ENCODE data around the gene ZHX3. TPM values are rescaled to one million over a fixed set of nuclear protein-coding genes. Genes with fewer than 3 reads are reported as not detected.

Gene ZHX3
- total RNA-seq, 1 donor: 36.6 TPM

DNA sequence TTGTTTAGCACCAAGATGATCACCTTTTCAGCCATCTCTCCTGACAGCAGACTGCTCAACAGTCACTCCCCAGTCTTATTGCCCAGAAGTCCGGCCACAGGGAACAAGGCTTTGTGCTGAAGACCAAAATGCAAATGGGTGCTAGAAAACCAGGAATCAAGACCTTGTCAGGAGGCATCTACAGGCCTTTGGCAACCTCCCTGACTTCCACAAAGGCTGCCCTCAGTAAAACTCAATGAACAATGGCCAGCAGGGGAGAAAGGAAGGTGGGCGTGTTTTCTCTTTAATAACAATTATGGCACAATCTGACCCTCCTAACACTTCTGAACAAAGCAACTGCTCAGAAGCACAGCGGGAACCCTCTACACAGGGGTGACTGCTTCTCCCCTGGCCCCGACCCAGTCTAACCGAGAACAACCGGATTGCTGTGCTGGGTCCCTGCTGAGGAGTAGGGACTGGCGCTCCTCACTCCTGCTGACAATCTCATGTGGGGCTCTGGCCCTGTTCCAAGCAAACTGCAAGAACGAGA, 138.6 kb downstream of the ZHX3 start:
- H3K36me3 ChIP-seq (ENCODE audit: insufficient read depth, low read length): peaks cover 39% of the 10 kb centered on the region
- H2AFZ ChIP-seq (ENCODE audit: low read length): no peak overlapping the region
- no peak overlapping the region for H3K4me2 ChIP-seq (ENCODE audit: insufficient read depth, low read length)
- no peaks in the 10 kb centered on the region for H3K9me3 ChIP-seq (ENCODE audit: low read depth, low read length)
- DNase-seq (ENCODE audit: insufficient read length, low spot score, missing footprints): no peak
- H3K79me2 ChIP-seq (ENCODE audit: insufficient read depth, low read length): peaks cover 29% of the 10 kb centered on the region
- H3K4me3 ChIP-seq (ENCODE audit: insufficient read depth, low read length): no peak overlapping the region
- TF ChIP-seq, protein P1, sequence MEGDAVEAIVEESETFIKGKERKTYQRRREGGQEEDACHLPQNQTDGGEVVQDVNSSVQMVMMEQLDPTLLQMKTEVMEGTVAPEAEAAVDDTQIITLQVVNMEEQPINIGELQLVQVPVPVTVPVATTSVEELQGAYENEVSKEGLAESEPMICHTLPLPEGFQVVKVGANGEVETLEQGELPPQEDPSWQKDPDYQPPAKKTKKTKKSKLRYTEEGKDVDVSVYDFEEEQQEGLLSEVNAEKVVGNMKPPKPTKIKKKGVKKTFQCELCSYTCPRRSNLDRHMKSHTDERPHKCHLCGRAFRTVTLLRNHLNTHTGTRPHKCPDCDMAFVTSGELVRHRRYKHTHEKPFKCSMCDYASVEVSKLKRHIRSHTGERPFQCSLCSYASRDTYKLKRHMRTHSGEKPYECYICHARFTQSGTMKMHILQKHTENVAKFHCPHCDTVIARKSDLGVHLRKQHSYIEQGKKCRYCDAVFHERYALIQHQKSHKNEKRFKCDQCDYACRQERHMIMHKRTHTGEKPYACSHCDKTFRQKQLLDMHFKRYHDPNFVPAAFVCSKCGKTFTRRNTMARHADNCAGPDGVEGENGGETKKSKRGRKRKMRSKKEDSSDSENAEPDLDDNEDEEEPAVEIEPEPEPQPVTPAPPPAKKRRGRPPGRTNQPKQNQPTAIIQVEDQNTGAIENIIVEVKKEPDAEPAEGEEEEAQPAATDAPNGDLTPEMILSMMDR (IDR thresholded peaks at IDR 0.05; ENCODE audit: extremely low read depth, low read depth, low read length): no peak
- H3K27ac ChIP-seq (ENCODE audit: low read depth, low read length): peak overlapping the region; percentile 95
- H3K27me3 ChIP-seq (ENCODE audit: insufficient read depth, low read length): no peaks in the 10 kb centered on the region
- no peaks in the 10 kb centered on the region for H4K20me1 ChIP-seq (ENCODE audit: insufficient read depth, low read length)
- peaks cover 29% of the 10 kb centered on the region for H3K4me1 ChIP-seq (ENCODE audit: insufficient read depth, low read length)

DNA sequence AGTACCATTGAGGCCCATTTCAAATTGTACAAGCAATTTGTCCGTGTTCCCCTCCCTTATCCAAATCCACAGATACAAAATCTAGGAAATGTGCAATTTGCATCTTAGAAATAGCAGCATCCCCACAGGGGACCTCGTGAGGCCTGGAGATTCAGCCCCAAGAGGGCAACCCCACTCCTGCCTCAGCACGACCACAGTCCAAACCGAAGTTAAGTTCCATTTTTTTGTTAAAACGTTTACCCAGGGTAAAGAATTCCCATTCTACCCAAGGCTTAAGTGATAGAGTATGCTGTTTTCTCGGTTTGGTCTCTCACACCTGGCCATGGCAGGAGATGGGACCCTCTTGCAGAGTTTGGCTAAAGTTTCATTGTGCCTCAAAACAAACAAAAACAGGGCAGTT, 139.0 kb downstream of the ZHX3 start:
- Histone ChIP-seq H3K4me3 (ENCODE audit: insufficient read depth, low read length) (no peak overlapping the region), H2AFZ (ENCODE audit: low read length) (no peak overlapping the region), H3K4me1 (ENCODE audit: insufficient read depth, low read length) (peaks cover 29% of the 10 kb centered on the region), H3K79me2 (ENCODE audit: insufficient read depth, low read length) (peaks cover 29% of the 10 kb centered on the region), H3K4me2 (ENCODE audit: insufficient read depth, low read length) (peak overlapping the region; percentile 67), H3K27me3 (ENCODE audit: insufficient read depth, low read length) (no peaks in the 10 kb centered on the region), H3K36me3 (ENCODE audit: insufficient read depth, low read length) (peaks cover 39% of the 10 kb centered on the region), H4K20me1 (ENCODE audit: insufficient read depth, low read length) (no peaks in the 10 kb centered on the region), H3K9me3 (ENCODE audit: low read depth, low read length) (no peaks in the 10 kb centered on the region), H3K27ac (ENCODE audit: low read depth, low read length) (peak overlapping the region; percentile 95)
- peak; percentile 18 for DNase-seq (ENCODE audit: insufficient read length, low spot score, missing footprints)
- TF ChIP-seq, protein P1 (IDR thresholded peaks at IDR 0.05; ENCODE audit: extremely low read depth, low read depth, low read length): no peak

DNA sequence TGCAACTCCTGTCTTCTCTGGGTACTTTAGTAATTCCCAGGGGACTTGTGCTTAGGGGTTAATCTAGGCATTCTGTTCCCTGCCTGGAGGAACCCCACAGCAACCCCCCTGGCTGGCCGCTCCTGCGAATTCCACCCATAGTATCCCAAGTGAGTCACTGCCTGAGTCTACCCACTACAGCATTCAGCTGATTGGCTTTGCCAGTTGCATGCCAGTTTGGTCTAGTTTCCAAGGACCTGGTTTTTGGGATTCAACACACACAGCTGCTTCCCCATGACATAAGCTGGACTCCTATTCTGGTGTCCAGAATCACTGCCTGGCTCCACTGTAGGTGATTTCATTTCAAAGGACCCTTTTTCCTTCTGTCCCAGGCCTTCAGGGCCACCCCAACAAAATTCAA, 139.9 kb downstream of the ZHX3 start:
- Histone ChIP-seq H3K36me3 (ENCODE audit: insufficient read depth, low read length) (peaks cover 41% of the 10 kb centered on the region), H3K79me2 (ENCODE audit: insufficient read depth, low read length) (peaks cover 29% of the 10 kb centered on the region), H3K4me2 (ENCODE audit: insufficient read depth, low read length) (peak overlapping the region; percentile 67), H4K20me1 (ENCODE audit: insufficient read depth, low read length) (no peaks in the 10 kb centered on the region), H2AFZ (ENCODE audit: low read length) (no peak overlapping the region), H3K27ac (ENCODE audit: low read depth, low read length) (peak overlapping the region; percentile 95), H3K27me3 (ENCODE audit: insufficient read depth, low read length) (no peaks in the 10 kb centered on the region), H3K4me3 (ENCODE audit: insufficient read depth, low read length) (peak overlapping the region; percentile 42), H3K4me1 (ENCODE audit: insufficient read depth, low read length) (peaks cover 29% of the 10 kb centered on the region), H3K9me3 (ENCODE audit: low read depth, low read length) (no peaks in the 10 kb centered on the region)
- TF ChIP-seq, protein P1 (IDR thresholded peaks at IDR 0.05; ENCODE audit: extremely low read depth, low read depth, low read length): no peak
- DNase-seq (ENCODE audit: insufficient read length, low spot score, missing footprints): peak; percentile 98

DNA sequence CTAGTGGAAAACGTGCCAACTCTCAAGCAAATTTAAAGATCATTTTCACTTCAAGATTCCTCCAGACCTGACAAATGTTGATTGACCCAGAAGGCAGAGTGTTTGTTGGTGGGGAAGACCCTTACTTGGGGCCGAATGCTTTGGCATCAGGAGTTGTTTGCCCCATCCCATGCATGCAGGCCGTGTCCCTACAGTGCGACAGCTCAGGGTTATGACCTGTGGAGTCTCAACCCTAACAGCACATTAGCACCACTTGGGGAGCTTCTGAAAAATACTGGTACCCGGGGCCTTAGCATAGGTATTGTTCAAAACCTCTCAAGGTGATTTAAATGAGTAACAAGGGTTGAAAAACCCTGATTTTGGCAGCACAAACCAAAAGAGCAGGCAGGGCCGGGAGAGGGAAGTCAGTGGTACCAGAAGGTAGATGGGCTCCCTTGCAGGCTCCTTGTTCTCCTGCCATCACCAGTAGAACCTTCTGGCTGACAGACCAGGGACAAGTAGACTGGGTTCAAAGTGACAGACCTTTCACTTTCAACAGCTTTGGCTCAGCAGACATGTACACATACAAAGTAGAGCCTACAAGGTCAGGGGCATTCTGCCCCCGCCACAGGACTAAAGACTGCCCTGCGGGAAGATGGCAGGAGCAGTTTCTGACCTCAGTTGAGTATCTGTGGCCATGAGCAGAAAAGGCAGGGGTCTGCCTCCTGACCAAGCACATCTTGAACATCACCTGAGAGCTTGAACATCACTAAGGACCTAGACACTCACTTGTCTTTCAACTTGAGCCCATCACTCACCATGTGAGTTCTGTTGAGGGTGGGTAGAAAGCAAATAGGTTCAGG, 140.6 kb downstream of the ZHX3 start:
- Histone ChIP-seq H3K4me2 (ENCODE audit: insufficient read depth, low read length) (peak overlapping the region; percentile 67), H4K20me1 (ENCODE audit: insufficient read depth, low read length) (no peaks in the 10 kb centered on the region), H2AFZ (ENCODE audit: low read length) (no peak overlapping the region), H3K27ac (ENCODE audit: low read depth, low read length) (peak overlapping the region; percentile 95), H3K27me3 (ENCODE audit: insufficient read depth, low read length) (no peaks in the 10 kb centered on the region), H3K4me3 (ENCODE audit: insufficient read depth, low read length) (no peak overlapping the region), H3K79me2 (ENCODE audit: insufficient read depth, low read length) (peaks cover 29% of the 10 kb centered on the region), H3K9me3 (ENCODE audit: low read depth, low read length) (no peaks in the 10 kb centered on the region), H3K4me1 (ENCODE audit: insufficient read depth, low read length) (peaks cover 29% of the 10 kb centered on the region), H3K36me3 (ENCODE audit: insufficient read depth, low read length) (peaks cover 47% of the 10 kb centered on the region)
- TF ChIP-seq, protein P1 (IDR thresholded peaks at IDR 0.05; ENCODE audit: extremely low read depth, low read depth, low read length): no peak
- peak; percentile 14 for DNase-seq (ENCODE audit: insufficient read length, low spot score, missing footprints)
